Stimulated activated CD4-positive, alpha-beta T cell treated with anti-CD3 and anti-CD28 coated beads, Interleukin-15, amount 100 ng/mL, for 24 hours (primary cell): ENCODE measurements around the gene LRP1.

ENCODE experiments used
- DNase-seq: peaks from one replicate; pipeline ENCODE4 v3.0.0-alpha.2; 2020

The LRP1 gene

GRCh38 chr12:57178213-57178612, 49.9 kb downstream of the LRP1 start:
- DNase-seq = no peak

- no peak for DNase-seq
These were observed 51.2 kb downstream of the LRP1 start for GRCh38 chr12:57179331-57180086.

- DNase-seq = no peak
These were observed 52.2 kb downstream of the LRP1 start for GRCh38 chr12:57180321-57180989.

- no peak for DNase-seq
These were observed 52.8 kb downstream of the LRP1 start for GRCh38 chr12:57181072-57181471.

- no peak for DNase-seq
These were observed 53.4 kb downstream of the LRP1 start for GRCh38 chr12:57181561-57182155.

GRCh38 chr12:57182918-57183575, 54.8 kb downstream of the LRP1 start:
- peak; percentile 88 for DNase-seq

- DNase-seq = no peak
These were observed 55.8 kb downstream of the LRP1 start for GRCh38 chr12:57183939-57184725.

- DNase-seq = no peak
These were observed 57.1 kb downstream of the LRP1 start for GRCh38 chr12:57185403-57185802.

- DNase-seq = no peak
These were observed 57.7 kb downstream of the LRP1 start for GRCh38 chr12:57185906-57186508.

- DNase-seq = no peak
These were observed 59.2 kb downstream of the LRP1 start for GRCh38 chr12:57187222-57188089.

- no peak for DNase-seq
These were observed 59.8 kb downstream of the LRP1 start for GRCh38 chr12:57188090-57188425.

- DNase-seq = no peak
These were observed 61.8 kb downstream of the LRP1 start for GRCh38 chr12:57190037-57190436.

GRCh38 chr12:57190821-57191220, 62.5 kb downstream of the LRP1 start:
- no peak for DNase-seq

GRCh38 chr12:57191410-57191809, 63.1 kb downstream of the LRP1 start:
- DNase-seq = no peak

- no peak for DNase-seq
These were observed 64.6 kb downstream of the LRP1 start for GRCh38 chr12:57192920-57193319.

- DNase-seq = no peak
These were observed 65.5 kb downstream of the LRP1 start for GRCh38 chr12:57193706-57194245.

GRCh38 chr12:57194253-57194652, 66.0 kb downstream of the LRP1 start:
- DNase-seq = no peak

GRCh38 chr12:57195186-57195585, 66.9 kb downstream of the LRP1 start:
- no peak for DNase-seq

- no peak for DNase-seq
These were observed 67.5 kb downstream of the LRP1 start for GRCh38 chr12:57195611-57196371.

- no peak for DNase-seq
These were observed 68.2 kb downstream of the LRP1 start for GRCh38 chr12:57196439-57196838.
